ENCODE measurements around the gene GBX2. TPM values are rescaled to one million over a fixed set of nuclear protein-coding genes. Genes with fewer than 3 reads are reported as not detected.
"Not testable (repeated sequence)": the region's sequence is repeated elsewhere in the genome, so short reads cannot be mapped to it uniquely, and the experiment has no call there.

Gene GBX2
- polyA plus RNA-seq, 2 donors, result not detected

- H3K9me3 ChIP-seq (ENCODE audit: control insufficient read depth in 2 of 2, insufficient read depth in 1 of 2, low read depth in 1 of 2, low read length in 1 of 2), result no peaks in the 10 kb centered on the region
- no peak overlapping the region for H3K27ac ChIP-seq (ENCODE audit: low read depth in 2 of 2, low read length in 1 of 2)
- peaks cover 9% of the 10 kb centered on the region in 2 donors for H3K4me1 ChIP-seq (ENCODE audit: control insufficient read depth in 2 of 2, insufficient read depth in 2 of 2, low read length in 1 of 2)
- WGBS, 2 donors, result 25 to 30% methylated on average over 43 to 45 of the region's 45 CpGs
- H3K27me3 ChIP-seq (ENCODE audit: control insufficient read depth in 1 of 2, insufficient read depth in 2 of 2, low read length in 2 of 2), result peaks cover 3 to 18% of the 10 kb centered on the region in 2 donors
- no peaks in the 10 kb centered on the region for H3K36me3 ChIP-seq (ENCODE audit: control insufficient read depth in 2 of 2, insufficient read depth in 2 of 2, low read length in 1 of 2)
- H3K4me3 ChIP-seq (ENCODE audit: low read depth in 1 of 2, low read length in 2 of 2), result no peak overlapping the region
Observed at GRCh38 chr2:236158969-236159777, 9.0 kb downstream of the GBX2 start.

- Histone ChIP-seq H3K27ac (ENCODE audit: low read depth in 2 of 2, low read length in 1 of 2) (no peak overlapping the region), H3K4me3 (ENCODE audit: low read depth in 1 of 2, low read length in 2 of 2) (no peak overlapping the region), H3K36me3 (ENCODE audit: control insufficient read depth in 2 of 2, insufficient read depth in 2 of 2, low read length in 1 of 2) (no peaks in the 10 kb centered on the region), H3K27me3 (ENCODE audit: control insufficient read depth in 1 of 2, insufficient read depth in 2 of 2, low read length in 2 of 2) (peaks cover 2 to 13% of the 10 kb centered on the region in 2 donors), H3K9me3 (ENCODE audit: control insufficient read depth in 2 of 2, insufficient read depth in 1 of 2, low read depth in 1 of 2, low read length in 1 of 2) (no peaks in the 10 kb centered on the region), H3K4me1 (ENCODE audit: control insufficient read depth in 2 of 2, insufficient read depth in 2 of 2, low read length in 1 of 2) (peaks cover 2 to 4% of the 10 kb centered on the region in 2 donors)
- 84 to 90% methylated on average over 10 of the region's 10 CpGs for WGBS, 2 donors
Observed at GRCh38 chr2:236157815-236158498, 10.2 kb downstream of the GBX2 start.

- H3K27ac ChIP-seq (ENCODE audit: low read depth in 2 of 2, low read length in 1 of 2), result no peak overlapping the region
- 89 to 90% methylated on average over 6 of the region's 6 CpGs for WGBS, 2 donors
- H3K27me3 ChIP-seq (ENCODE audit: control insufficient read depth in 1 of 2, insufficient read depth in 2 of 2, low read length in 2 of 2), result peaks cover 0 to 13% of the 10 kb centered on the region in 2 donors
- H3K4me1 ChIP-seq (ENCODE audit: control insufficient read depth in 2 of 2, insufficient read depth in 2 of 2, low read length in 1 of 2), result peaks cover 2 to 4% of the 10 kb centered on the region in 2 donors
- no peak overlapping the region for H3K4me3 ChIP-seq (ENCODE audit: low read depth in 1 of 2, low read length in 2 of 2)
- H3K9me3 ChIP-seq (ENCODE audit: control insufficient read depth in 2 of 2, insufficient read depth in 1 of 2, low read depth in 1 of 2, low read length in 1 of 2), result no peaks in the 10 kb centered on the region
- H3K36me3 ChIP-seq (ENCODE audit: control insufficient read depth in 2 of 2, insufficient read depth in 2 of 2, low read length in 1 of 2), result no peaks in the 10 kb centered on the region
Observed at GRCh38 chr2:236157366-236157765, 10.8 kb downstream of the GBX2 start.

GRCh38 chr2:236156860-236157194 is 11.4 kb downstream of the GBX2 start:
- no peaks in the 10 kb centered on the region for H3K9me3 ChIP-seq (ENCODE audit: control insufficient read depth in 2 of 2, insufficient read depth in 1 of 2, low read depth in 1 of 2, low read length in 1 of 2)
- no peak overlapping the region for H3K27ac ChIP-seq (ENCODE audit: low read depth in 2 of 2, low read length in 1 of 2)
- no peaks in the 10 kb centered on the region for H3K36me3 ChIP-seq (ENCODE audit: control insufficient read depth in 2 of 2, insufficient read depth in 2 of 2, low read length in 1 of 2)
- H3K4me3 ChIP-seq (ENCODE audit: low read depth in 1 of 2, low read length in 2 of 2), result no peak overlapping the region
- H3K27me3 ChIP-seq (ENCODE audit: control insufficient read depth in 1 of 2, insufficient read depth in 2 of 2, low read length in 2 of 2), result peaks cover 0 to 10% of the 10 kb centered on the region in 2 donors
- 79 to 80% methylated on average over 7 of the region's 7 CpGs for WGBS, 2 donors
- H3K4me1 ChIP-seq (ENCODE audit: control insufficient read depth in 2 of 2, insufficient read depth in 2 of 2, low read length in 1 of 2), result peaks cover 2 to 4% of the 10 kb centered on the region in 2 donors

- H3K9me3 ChIP-seq (ENCODE audit: control insufficient read depth in 2 of 2, insufficient read depth in 1 of 2, low read depth in 1 of 2, low read length in 1 of 2), result no peaks in the 10 kb centered on the region
- H3K4me3 ChIP-seq (ENCODE audit: low read depth in 1 of 2, low read length in 2 of 2), result no peak overlapping the region
- H3K36me3 ChIP-seq (ENCODE audit: control insufficient read depth in 2 of 2, insufficient read depth in 2 of 2, low read length in 1 of 2), result no peaks in the 10 kb centered on the region
- H3K4me1 ChIP-seq (ENCODE audit: control insufficient read depth in 2 of 2, insufficient read depth in 2 of 2, low read length in 1 of 2), result peaks cover 0 to 2% of the 10 kb centered on the region in 2 donors
- 84 to 87% methylated on average over 16 of the region's 16 CpGs for WGBS, 2 donors
- H3K27ac ChIP-seq (ENCODE audit: low read depth in 2 of 2, low read length in 1 of 2), result no peak overlapping the region
- peaks cover 0 to 10% of the 10 kb centered on the region in 2 donors for H3K27me3 ChIP-seq (ENCODE audit: control insufficient read depth in 1 of 2, insufficient read depth in 2 of 2, low read length in 2 of 2)
Observed at GRCh38 chr2:236156095-236156859, 11.9 kb downstream of the GBX2 start.

GRCh38 chr2:236155406-236155805 is 12.8 kb downstream of the GBX2 start:
- H3K9me3 ChIP-seq (ENCODE audit: control insufficient read depth in 2 of 2, insufficient read depth in 1 of 2, low read depth in 1 of 2, low read length in 1 of 2), result peaks cover 0 to 3% of the 10 kb centered on the region in 2 donors
- peaks cover 0 to 6% of the 10 kb centered on the region in 2 donors for H3K27me3 ChIP-seq (ENCODE audit: control insufficient read depth in 1 of 2, insufficient read depth in 2 of 2, low read length in 2 of 2)
- H3K4me3 ChIP-seq (ENCODE audit: low read depth in 1 of 2, low read length in 2 of 2), result no peak overlapping the region
- no peak overlapping the region for H3K27ac ChIP-seq (ENCODE audit: low read depth in 2 of 2, low read length in 1 of 2)
- no peaks in the 10 kb centered on the region for H3K36me3 ChIP-seq (ENCODE audit: control insufficient read depth in 2 of 2, insufficient read depth in 2 of 2, low read length in 1 of 2)
- peaks cover 0 to 2% of the 10 kb centered on the region in 2 donors for H3K4me1 ChIP-seq (ENCODE audit: control insufficient read depth in 2 of 2, insufficient read depth in 2 of 2, low read length in 1 of 2)
- 84 to 86% methylated on average over 3 of the region's 3 CpGs for WGBS, 2 donors

- Histone ChIP-seq H3K36me3 (ENCODE audit: control insufficient read depth in 2 of 2, insufficient read depth in 2 of 2, low read length in 1 of 2) (no peaks in the 10 kb centered on the region), H3K4me3 (ENCODE audit: low read depth in 1 of 2, low read length in 2 of 2) (no peak overlapping the region), H3K4me1 (ENCODE audit: control insufficient read depth in 2 of 2, insufficient read depth in 2 of 2, low read length in 1 of 2) (peaks cover 0 to 6% of the 10 kb centered on the region in 2 donors), H3K27ac (ENCODE audit: low read depth in 2 of 2, low read length in 1 of 2) (no peak overlapping the region), H3K9me3 (ENCODE audit: control insufficient read depth in 2 of 2, insufficient read depth in 1 of 2, low read depth in 1 of 2, low read length in 1 of 2) (peaks cover 0 to 4% of the 10 kb centered on the region in 2 donors), H3K27me3 (ENCODE audit: control insufficient read depth in 1 of 2, insufficient read depth in 2 of 2, low read length in 2 of 2) (no peaks in the 10 kb centered on the region)
- 94 to 98% methylated on average over 7 of the region's 7 CpGs for WGBS, 2 donors
Observed at GRCh38 chr2:236146436-236146835, 21.8 kb downstream of the GBX2 start.

- H3K27me3 ChIP-seq (ENCODE audit: control insufficient read depth in 1 of 2, insufficient read depth in 2 of 2, low read length in 2 of 2), result no peaks in the 10 kb centered on the region
- no peaks in the 10 kb centered on the region for H3K36me3 ChIP-seq (ENCODE audit: control insufficient read depth in 2 of 2, insufficient read depth in 2 of 2, low read length in 1 of 2)
- H3K27ac ChIP-seq (ENCODE audit: low read depth in 2 of 2, low read length in 1 of 2), result no peak overlapping the region
- WGBS, 2 donors, result 89 to 92% methylated on average over 10 of the region's 10 CpGs
- no peak overlapping the region for H3K4me3 ChIP-seq (ENCODE audit: low read depth in 1 of 2, low read length in 2 of 2)
- H3K4me1 ChIP-seq (ENCODE audit: control insufficient read depth in 2 of 2, insufficient read depth in 2 of 2, low read length in 1 of 2), result peaks cover 0 to 6% of the 10 kb centered on the region in 2 donors
- H3K9me3 ChIP-seq (ENCODE audit: control insufficient read depth in 2 of 2, insufficient read depth in 1 of 2, low read depth in 1 of 2, low read length in 1 of 2), result peaks cover 0 to 2% of the 10 kb centered on the region in 2 donors
Observed at GRCh38 chr2:236143811-236144210, 24.4 kb downstream of the GBX2 start.

GRCh38 chr2:236141616-236142015 is 26.6 kb downstream of the GBX2 start:
- H3K36me3 ChIP-seq (ENCODE audit: control insufficient read depth in 2 of 2, insufficient read depth in 2 of 2, low read length in 1 of 2); H3K9me3 ChIP-seq (ENCODE audit: control insufficient read depth in 2 of 2, insufficient read depth in 1 of 2, low read depth in 1 of 2, low read length in 1 of 2); H3K27ac ChIP-seq (ENCODE audit: low read depth in 2 of 2, low read length in 1 of 2); H3K4me1 ChIP-seq (ENCODE audit: control insufficient read depth in 2 of 2, insufficient read depth in 2 of 2, low read length in 1 of 2); H3K27me3 ChIP-seq (ENCODE audit: control insufficient read depth in 1 of 2, insufficient read depth in 2 of 2, low read length in 2 of 2); H3K4me3 ChIP-seq (ENCODE audit: low read depth in 1 of 2, low read length in 2 of 2): not testable (repeated sequence)
- 92 to 93% methylated on average over 11 of the region's 11 CpGs for WGBS, 2 donors
